K562 (cell line): ENCODE measurements around the gene FEM1B. TPM values are rescaled to one million over a fixed set of nuclear protein-coding genes. Genes with fewer than 3 reads are reported as not detected.

Experiments
- CC2D1A ChIP-seq: fragments of 450-650 bp; IDR thresholded peaks from 2 replicates; pipeline ENCODE4 v1.6.1; 2017; ENCODE audit warnings: mild to moderate bottlenecking
- CEBPZ ChIP-seq: fragments of 150-350 bp; IDR thresholded peaks from 2 replicates; pipeline ENCODE4 v1.6.1; 2014; ENCODE audit warnings: low read depth, mild to moderate bottlenecking, low read length, borderline replicate concordance
- ELK3 ChIP-seq: fragments of 450-650 bp; formaldehyde crosslinking; IDR thresholded peaks from 2 replicates; pipeline ENCODE4 v1.4.0; 2020; ENCODE audit warnings: mild to moderate bottlenecking
- HNRNPL ChIP-seq: fragments of 200-400 bp; formaldehyde crosslinking; IDR thresholded peaks from 2 replicates; pipeline ENCODE4 v1.6.1; 2017; ENCODE audit warnings: low read depth, mild to moderate bottlenecking, low read length
- ID3 ChIP-seq, 2 experiments: fragments of 250-450 bp in 1 of 2; fragments of 450-650 bp in 1 of 2; sonication (Bioruptor Pico) in 1 of 2; IDR thresholded peaks; 2 replicates each; pipeline versions ENCODE4 v1.6.1 to v1.8.0; 2016 to 2021; ENCODE audit warnings: mild to moderate bottlenecking in 2 of 2, moderate library complexity in 2 of 2, missing compliant biosample characterization in 1 of 2, missing genetic modification characterization in 1 of 2
- LARP7 ChIP-seq: fragments of 450-650 bp; IDR thresholded peaks from 2 replicates; pipeline ENCODE4 v1.6.1; 2016
- MYBL2 ChIP-seq, 2 experiments: fragments of 450-650 bp in 1 of 2; sonication (generic) in 1 of 2; formaldehyde crosslinking in 1 of 2; IDR thresholded peaks; 2 replicates each; pipeline versions ENCODE4 v1.6.1 to v1.8.1; 2017 to 2022; ENCODE audit warnings: borderline replicate concordance in 1 of 2, inconsistent platforms in 1 of 2, low read depth in 1 of 2, mild to moderate bottlenecking in 1 of 2, missing genetic modification reagents in 1 of 2, moderate library complexity in 1 of 2
- NFIX ChIP-seq: fragments of 250-450 bp; sonication (Bioruptor Pico); IDR thresholded peaks from 2 replicates; pipeline ENCODE4 v1.4.0; 2020; ENCODE audit warnings: low read depth, mild to moderate bottlenecking, moderate library complexity
- PHF21A ChIP-seq: fragments of 450-650 bp; IDR thresholded peaks from 2 replicates; pipeline ENCODE4 v1.6.1; 2017; ENCODE audit warnings: low read depth, borderline replicate concordance
- RREB1 ChIP-seq: fragments of 250-450 bp; sonication (Bioruptor Pico); IDR thresholded peaks from 2 replicates; pipeline ENCODE4 v1.4.0; 2020
- THRB ChIP-seq: fragments of 450-650 bp; formaldehyde crosslinking; conservative IDR thresholded peaks from 2 replicates; pipeline ENCODE4 v1.4.0; 2022; ENCODE audit warnings: mild to moderate bottlenecking, missing genetic modification characterization
- ZBTB34 ChIP-seq: fragments of 250-450 bp; sonication (Bioruptor Pico); IDR thresholded peaks from 2 replicates; pipeline ENCODE4 v1.8.0; 2021; ENCODE audit warnings: mild to moderate bottlenecking, moderate library complexity
- polyA plus RNA-seq, 8 experiments: library from polyadenylated mRNA; depleted of rRNA in 4 of 8; stranded (reverse) in 5 of 8; unstranded in 3 of 8; fragments of >200 nt; fragmentation: Nextera tagmentation in 2 of 8; fragmentation: Illumina TruSeq in 1 of 8; extraction: Ambion mirVana in 2 of 8; extraction: Trizol in 1 of 8; gene quantifications; 2 replicates each; pipeline versions ENCODE4 v1.2.1 to v1.2.3, GENCODE V29; 2011 to 2014; ENCODE audit warnings: inconsistent platforms in 1 of 8, missing spikeins in 1 of 8
- total RNA-seq, 7 experiments: library from RNA; depleted of rRNA in 6 of 7; stranded (reverse); fragments of >200 nt in 6 of 7; fragmentation: Illumina TruSeq in 2 of 7; extraction: Trizol in 2 of 7; gene quantifications; 2 replicates each; pipeline versions ENCODE4 v1.2.1 to v1.2.3, GENCODE V29; 2011 to 2021; ENCODE audit warnings: low replicate concordance in 1 of 7

FEM1B gene
- total and polyA plus RNA-seq, 9 of the 15 experiments (the other 6 are each of a cell fraction or from before 2014, with no cell fraction given) = 5.9 to 61.6 (median 20.1) TPM

GRCh38 chr15:68284616-68285258 is 7.2 kb downstream of the FEM1B start (continued):
- no peak for TF ChIP-seq RREB1
- no peak for TF ChIP-seq ID3 (CRISPR knock-in tag; IDR thresholded peaks at IDR 0.05)
- TF ChIP-seq ID3 (tag; IDR thresholded peaks at IDR 0.05) = no peak
- TF ChIP-seq CC2D1A = peak; percentile 34; the same call in 1 of the 2 replicates
- TF ChIP-seq HNRNPL = no peak
- TF ChIP-seq NFIX (CRISPR knock-in tag) = no peak
- no peak for TF ChIP-seq CEBPZ
- no peak for TF ChIP-seq PHF21A
- TF ChIP-seq LARP7 = no peak
- no peak for TF ChIP-seq ELK3
- no peak for TF ChIP-seq MYBL2 (IDR thresholded peaks at IDR 0.05; ENCODE audit: low read depth)
- no peak for TF ChIP-seq MYBL2 (CRISPR knock-in tag; IDR thresholded peaks at IDR 0.05; ENCODE audit: borderline replicate concordance)
- no peak for TF ChIP-seq ZBTB34 (CRISPR knock-in tag)
- TF ChIP-seq THRB (CRISPR knock-in tag) = no peak
